Measurements from ENCODE around the gene ROBO1. TPM values are rescaled to one million over a fixed set of nuclear protein-coding genes. Genes with fewer than 3 reads are reported as not detected.

The ROBO1 gene
- total RNA-seq, 2 experiments from 2014 or later = not detected

- Mint-ChIP-seq H3K9me3 (peaks cover 2% of the 10 kb centered on the region), H3K27me3 (no peaks in the 10 kb centered on the region), H3K4me1 (no peaks in the 10 kb centered on the region), H3K4me3 (no peak overlapping the region), H3K36me3 (ENCODE audit: low read depth) (no peaks in the 10 kb centered on the region), H3K27ac (no peak overlapping the region)
- ChIA-PET POLR2A (no interaction called here), CTCF (no interaction called here)
- DNase-seq = no peak
These were observed 899.2 kb downstream of the ROBO1 start for GRCh38 chr3:78868570-78868969.

- CTCF ChIA-PET = no interaction called here
- Mint-ChIP-seq H3K4me3 (no peak overlapping the region), H3K27me3 (no peaks in the 10 kb centered on the region), H3K36me3 (ENCODE audit: low read depth) (no peaks in the 10 kb centered on the region), H3K9me3 (peaks cover 2% of the 10 kb centered on the region), H3K4me1 (no peaks in the 10 kb centered on the region), H3K27ac (no peak overlapping the region)
- POLR2A ChIA-PET = no interaction called here
- DNase-seq = no peak
These were observed 900.1 kb downstream of the ROBO1 start for GRCh38 chr3:78867409-78868372.

- H3K4me3 Mint-ChIP-seq = no peak overlapping the region
- H3K9me3 Mint-ChIP-seq = peaks cover 14% of the 10 kb centered on the region
- POLR2A ChIA-PET = no interaction called here
- DNase-seq = no peak
- CTCF ChIA-PET = no interaction called here
- H3K36me3 Mint-ChIP-seq (ENCODE audit: low read depth) = no peaks in the 10 kb centered on the region
- H3K4me1 Mint-ChIP-seq = no peaks in the 10 kb centered on the region
- no peaks in the 10 kb centered on the region for H3K27me3 Mint-ChIP-seq
- no peak overlapping the region for H3K27ac Mint-ChIP-seq
These were observed 904.2 kb downstream of the ROBO1 start for GRCh38 chr3:78863306-78864203.

- Mint-ChIP-seq H3K27ac (no peak overlapping the region), H3K9me3 (peaks cover 14% of the 10 kb centered on the region), H3K36me3 (ENCODE audit: low read depth) (no peaks in the 10 kb centered on the region), H3K4me3 (no peak overlapping the region), H3K4me1 (no peaks in the 10 kb centered on the region), H3K27me3 (no peaks in the 10 kb centered on the region)
- POLR2A ChIA-PET = no interaction called here
- no peak for DNase-seq
- CTCF ChIA-PET = no interaction called here
These were observed 906.6 kb downstream of the ROBO1 start for GRCh38 chr3:78861156-78861555.

- no peak for DNase-seq
- no peaks in the 10 kb centered on the region for H3K36me3 Mint-ChIP-seq (ENCODE audit: low read depth)
- H3K9me3 Mint-ChIP-seq = peaks cover 14% of the 10 kb centered on the region
- H3K4me1 Mint-ChIP-seq = no peaks in the 10 kb centered on the region
- ChIA-PET CTCF (no interaction called here), POLR2A (no interaction called here)
- no peaks in the 10 kb centered on the region for H3K27me3 Mint-ChIP-seq
- no peak overlapping the region for H3K4me3 Mint-ChIP-seq
- H3K27ac Mint-ChIP-seq = no peak overlapping the region
These were observed 907.2 kb downstream of the ROBO1 start for GRCh38 chr3:78860567-78860966.

- Mint-ChIP-seq H3K4me3 (no peak overlapping the region), H3K27me3 (no peaks in the 10 kb centered on the region), H3K27ac (no peak overlapping the region), H3K9me3 (peaks cover 14% of the 10 kb centered on the region), H3K4me1 (no peaks in the 10 kb centered on the region), H3K36me3 (ENCODE audit: low read depth) (no peaks in the 10 kb centered on the region)
- CTCF ChIA-PET = no interaction called here
- DNase-seq = no peak
- POLR2A ChIA-PET = no interaction called here
These were observed 908.9 kb downstream of the ROBO1 start for GRCh38 chr3:78858910-78859309.

- peaks cover 14% of the 10 kb centered on the region for H3K9me3 Mint-ChIP-seq
- H3K4me1 Mint-ChIP-seq = no peaks in the 10 kb centered on the region
- H3K36me3 Mint-ChIP-seq (ENCODE audit: low read depth) = no peaks in the 10 kb centered on the region
- DNase-seq = no peak
- ChIA-PET POLR2A (no interaction called here), CTCF (no interaction called here)
- H3K4me3 Mint-ChIP-seq = no peak overlapping the region
- H3K27me3 Mint-ChIP-seq = no peaks in the 10 kb centered on the region
- no peak overlapping the region for H3K27ac Mint-ChIP-seq
These were observed 909.6 kb downstream of the ROBO1 start for GRCh38 chr3:78858174-78858573.

- H3K9me3 Mint-ChIP-seq = peaks cover 18% of the 10 kb centered on the region
- no peak for DNase-seq
- H3K27ac Mint-ChIP-seq = no peak overlapping the region
- POLR2A ChIA-PET = no interaction called here
- no peaks in the 10 kb centered on the region for H3K36me3 Mint-ChIP-seq (ENCODE audit: low read depth)
- H3K4me1 Mint-ChIP-seq = no peaks in the 10 kb centered on the region
- no peaks in the 10 kb centered on the region for H3K27me3 Mint-ChIP-seq
- H3K4me3 Mint-ChIP-seq = no peak overlapping the region
- CTCF ChIA-PET = no interaction called here
These were observed 910.2 kb downstream of the ROBO1 start for GRCh38 chr3:78857494-78858111.

GRCh38 chr3:78856164-78856563 lies 911.6 kb downstream of the ROBO1 start:
- CTCF ChIA-PET = no interaction called here
- Mint-ChIP-seq H3K9me3 (peaks cover 12% of the 10 kb centered on the region), H3K4me1 (no peaks in the 10 kb centered on the region), H3K27me3 (no peaks in the 10 kb centered on the region), H3K36me3 (ENCODE audit: low read depth) (no peaks in the 10 kb centered on the region), H3K27ac (no peak overlapping the region), H3K4me3 (no peak overlapping the region)
- POLR2A ChIA-PET = no interaction called here
- no peak for DNase-seq

- no peaks in the 10 kb centered on the region for H3K4me1 Mint-ChIP-seq
- no peaks in the 10 kb centered on the region for H3K27me3 Mint-ChIP-seq
- no peak overlapping the region for H3K4me3 Mint-ChIP-seq
- H3K27ac Mint-ChIP-seq = no peak overlapping the region
- CTCF ChIA-PET = no interaction called here
- peaks cover 8% of the 10 kb centered on the region for H3K9me3 Mint-ChIP-seq
- POLR2A ChIA-PET = no interaction called here
- H3K36me3 Mint-ChIP-seq (ENCODE audit: low read depth) = no peaks in the 10 kb centered on the region
- DNase-seq = no peak
These were observed 912.6 kb downstream of the ROBO1 start for GRCh38 chr3:78855190-78855589.

- Mint-ChIP-seq H3K27me3 (no peaks in the 10 kb centered on the region), H3K4me3 (no peak overlapping the region), H3K9me3 (peaks cover 8% of the 10 kb centered on the region), H3K27ac (no peak overlapping the region), H3K36me3 (ENCODE audit: low read depth) (no peaks in the 10 kb centered on the region), H3K4me1 (no peaks in the 10 kb centered on the region)
- DNase-seq = no peak
- POLR2A ChIA-PET = no interaction called here
- CTCF ChIA-PET = no interaction called here
These were observed 919.2 kb downstream of the ROBO1 start for GRCh38 chr3:78848392-78849288.

GRCh38 chr3:78847603-78848002 lies 920.2 kb downstream of the ROBO1 start:
- H3K27ac Mint-ChIP-seq = no peak overlapping the region
- no peaks in the 10 kb centered on the region for H3K4me1 Mint-ChIP-seq
- no peak for DNase-seq
- no peak overlapping the region for H3K4me3 Mint-ChIP-seq
- peaks cover 4% of the 10 kb centered on the region for H3K9me3 Mint-ChIP-seq
- ChIA-PET CTCF (no interaction called here), POLR2A (no interaction called here)
- H3K36me3 Mint-ChIP-seq (ENCODE audit: low read depth) = no peaks in the 10 kb centered on the region
- no peaks in the 10 kb centered on the region for H3K27me3 Mint-ChIP-seq

- no peaks in the 10 kb centered on the region for H3K4me1 Mint-ChIP-seq
- H3K36me3 Mint-ChIP-seq (ENCODE audit: low read depth) = no peaks in the 10 kb centered on the region
- no peak overlapping the region for H3K27ac Mint-ChIP-seq
- ChIA-PET CTCF (no interaction called here), POLR2A (no interaction called here)
- DNase-seq = no peak
- H3K27me3 Mint-ChIP-seq = no peaks in the 10 kb centered on the region
- H3K4me3 Mint-ChIP-seq = no peak overlapping the region
- H3K9me3 Mint-ChIP-seq = peaks cover 4% of the 10 kb centered on the region
These were observed 920.6 kb downstream of the ROBO1 start for GRCh38 chr3:78847203-78847602.

Data from activated CD4-positive, alpha-beta memory T cell treated with anti-CD3 and anti-CD28 coated beads, Interleukin-2, amount 10 ng/mL, durations not matched to agents 7 days and 5 days (primary cell).